ENCODE results near the gene B4GALNT4.
A peak's percentile ranks its signal among the peaks of the same experiment; 100 is the strongest.
"Not testable (repeated sequence)": the region's sequence is repeated elsewhere in the genome, so short reads cannot be mapped to it uniquely, and the experiment has no call there.

B4GALNT4 gene

DNA sequence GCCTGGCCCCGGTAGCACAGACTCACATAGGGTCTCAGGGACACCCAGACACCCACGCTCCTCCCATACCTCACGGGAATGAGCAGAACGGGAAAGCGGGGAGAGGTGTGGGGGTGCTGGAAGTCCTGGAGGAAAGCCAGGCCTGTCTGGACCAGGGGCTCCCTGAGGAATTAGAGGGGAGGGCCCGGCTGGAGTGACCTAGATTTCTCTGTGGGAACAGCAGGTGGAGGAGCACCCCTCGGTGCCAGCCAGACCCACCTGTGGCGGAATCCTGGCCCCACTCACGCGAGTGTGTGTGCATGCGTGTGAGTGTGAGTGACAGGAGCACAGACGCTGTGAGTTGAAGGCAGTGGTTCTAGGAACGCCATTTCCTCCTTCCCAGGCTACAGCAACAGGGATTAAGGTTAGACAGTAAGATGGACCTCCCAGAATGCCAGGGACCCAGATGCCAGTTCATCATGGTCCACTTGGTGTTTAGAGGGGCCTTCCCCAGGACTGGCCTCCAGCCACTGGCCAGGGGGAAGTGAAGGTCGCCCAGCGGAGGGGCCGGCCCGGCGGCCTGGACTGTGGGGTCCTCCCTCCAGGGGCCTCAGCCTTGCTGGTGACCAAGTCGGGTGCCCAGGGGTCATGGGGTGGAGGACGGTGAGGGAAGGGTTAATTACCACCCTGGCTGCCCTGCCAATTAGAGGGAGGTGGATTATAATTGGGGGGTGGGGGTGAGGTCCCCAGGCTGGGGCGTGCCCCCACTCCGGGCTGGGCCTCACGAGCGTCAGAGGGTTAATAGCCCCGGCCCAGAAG is 25.8 kb downstream of the B4GALNT4 start:
- DNase-seq: no peak

DNA sequence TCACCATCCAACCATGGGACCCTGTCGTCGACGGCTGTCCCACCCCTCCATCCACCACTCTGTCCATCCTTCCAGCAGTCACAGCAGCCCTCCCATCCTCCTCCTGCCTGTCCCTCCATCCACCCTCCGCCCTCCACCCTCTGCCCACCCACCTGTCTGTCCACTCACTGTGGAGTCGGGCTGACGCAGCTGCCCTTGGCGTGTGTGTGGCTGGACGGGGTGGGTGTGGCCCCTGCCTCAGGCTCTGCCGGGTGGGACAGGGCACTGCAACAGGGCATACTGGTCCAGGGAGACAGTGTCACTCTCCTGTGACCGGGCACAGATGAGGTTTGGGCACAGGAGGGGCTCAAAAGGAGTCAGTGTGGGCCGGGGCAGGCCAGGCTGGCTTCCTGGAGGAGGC is 26.6 kb downstream of the B4GALNT4 start:
- no peak for DNase-seq

DNA sequence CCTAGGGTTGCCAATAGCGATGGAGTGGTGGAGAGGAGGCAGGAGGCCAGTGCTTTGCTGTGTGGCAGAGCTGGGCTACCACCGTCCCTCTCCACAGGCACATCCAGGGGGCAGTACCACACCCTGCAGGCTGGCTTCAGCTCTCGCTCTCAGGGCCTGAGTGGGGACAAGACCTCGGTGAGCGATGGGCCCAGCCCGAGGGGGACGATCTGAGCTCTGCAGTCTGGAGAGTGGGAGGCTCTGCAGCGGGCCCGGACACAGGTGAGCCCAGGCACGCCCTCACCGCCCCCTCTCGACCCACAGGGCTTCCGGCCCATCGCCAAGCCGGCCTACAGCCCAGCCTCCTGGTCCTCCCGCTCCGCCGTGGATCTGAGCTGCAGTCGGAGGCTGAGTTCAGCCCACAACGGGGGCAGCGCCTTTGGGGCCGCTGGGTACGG is 27.2 kb downstream of the B4GALNT4 start:
- no peak for DNase-seq

DNA sequence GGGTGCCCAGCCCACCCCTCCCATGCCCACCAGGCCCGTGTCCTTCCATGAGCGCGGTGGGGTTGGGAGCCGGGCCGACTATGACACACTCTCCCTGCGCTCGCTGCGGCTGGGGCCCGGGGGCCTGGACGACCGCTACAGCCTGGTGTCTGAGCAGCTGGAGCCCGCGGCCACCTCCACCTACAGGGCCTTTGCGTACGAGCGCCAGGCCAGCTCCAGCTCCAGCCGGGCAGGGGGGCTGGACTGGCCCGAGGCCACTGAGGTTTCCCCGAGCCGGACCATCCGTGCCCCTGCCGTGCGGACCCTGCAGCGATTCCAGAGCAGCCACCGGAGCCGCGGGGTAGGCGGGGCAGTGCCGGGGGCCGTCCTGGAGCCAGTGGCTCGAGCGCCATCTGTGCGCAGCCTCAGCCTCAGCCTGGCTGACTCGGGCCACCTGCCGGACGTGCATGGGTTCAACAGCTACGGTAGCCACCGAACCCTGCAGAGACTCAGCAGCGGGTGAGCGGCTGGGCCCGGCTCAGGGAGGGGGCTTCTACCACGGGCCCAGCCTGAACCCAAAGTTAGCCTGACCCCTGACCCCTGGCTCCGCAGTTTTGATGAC is 27.7 kb downstream of the B4GALNT4 start:
- DNase-seq: no peak

DNA sequence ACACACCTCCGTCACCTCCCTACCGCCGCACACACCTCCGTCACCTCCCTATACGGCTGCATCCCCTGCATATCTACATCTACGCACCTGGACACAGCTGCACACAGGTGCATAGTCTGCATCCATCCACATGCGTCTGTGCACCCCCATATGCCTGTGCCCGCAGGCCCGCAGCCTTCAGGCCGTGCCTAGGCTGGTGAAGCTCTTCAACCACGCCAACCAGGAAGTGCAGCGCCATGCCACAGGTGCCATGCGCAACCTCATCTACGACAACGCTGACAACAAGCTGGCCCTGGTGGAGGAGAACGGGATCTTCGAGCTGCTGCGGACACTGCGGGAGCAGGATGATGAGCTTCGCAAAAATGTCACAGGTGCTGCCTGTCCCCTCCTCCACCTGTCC is 29.5 kb downstream of the B4GALNT4 start:
- DNase-seq: no peak

DNA sequence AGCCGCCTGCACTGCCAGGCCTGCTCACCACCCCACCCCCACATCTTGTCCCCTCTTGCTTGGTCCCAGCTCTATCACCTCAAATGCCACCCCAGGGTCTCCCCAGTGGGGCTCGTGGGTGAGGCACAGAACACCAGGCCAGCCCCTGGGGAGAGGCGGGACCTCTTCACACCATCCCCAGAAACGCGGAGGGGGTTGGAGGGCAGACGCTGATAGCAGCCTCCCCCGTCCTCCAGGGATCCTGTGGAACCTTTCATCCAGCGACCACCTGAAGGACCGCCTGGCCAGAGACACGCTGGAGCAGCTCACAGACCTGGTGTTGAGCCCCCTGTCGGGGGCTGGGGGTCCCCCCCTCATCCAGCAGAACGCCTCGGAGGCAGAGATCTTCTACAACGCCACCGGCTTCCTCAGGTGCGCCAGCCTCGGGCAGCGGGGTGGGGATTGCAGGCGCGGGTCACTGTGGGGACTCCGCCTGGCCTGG is 30.5 kb downstream of the B4GALNT4 start:
- DNase-seq: no peak

DNA sequence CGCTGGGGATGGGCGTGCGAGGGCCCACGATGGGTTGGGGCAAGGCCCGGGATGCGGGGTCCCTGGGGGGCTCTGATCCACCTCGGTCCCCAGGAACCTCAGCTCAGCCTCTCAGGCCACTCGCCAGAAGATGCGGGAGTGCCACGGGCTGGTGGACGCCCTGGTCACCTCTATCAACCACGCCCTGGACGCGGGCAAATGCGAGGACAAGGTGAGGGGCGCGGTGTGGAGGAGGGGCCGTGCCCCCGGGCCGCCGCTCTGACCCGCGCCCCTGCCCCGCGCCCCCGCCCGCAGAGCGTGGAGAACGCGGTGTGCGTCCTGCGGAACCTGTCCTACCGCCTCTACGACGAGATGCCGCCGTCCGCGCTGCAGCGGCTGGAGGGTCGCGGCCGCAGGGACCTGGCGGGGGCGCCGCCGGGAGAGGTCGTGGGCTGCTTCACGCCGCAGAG is 31.0 kb downstream of the B4GALNT4 start:
- no peak for DNase-seq

DNA sequence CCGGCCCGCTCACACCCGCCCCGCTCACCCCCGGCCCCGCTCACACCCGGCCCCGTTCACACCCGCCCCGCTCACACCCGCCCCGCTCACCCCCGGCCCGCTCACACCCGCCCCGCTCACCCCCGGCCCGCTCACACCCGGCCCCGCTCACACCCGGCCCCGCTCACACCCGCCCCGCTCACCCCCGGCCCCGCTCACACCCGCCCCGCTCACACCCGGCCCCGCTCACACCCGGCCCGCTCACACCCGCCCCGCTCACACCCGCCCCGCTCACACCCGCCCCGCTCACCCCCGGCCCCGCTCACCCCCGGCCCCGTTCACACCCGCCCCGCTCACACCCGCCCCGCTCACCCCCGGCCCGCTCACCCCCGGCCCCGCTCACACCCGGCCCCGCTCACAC is 31.9 kb downstream of the B4GALNT4 start:
- not testable (repeated sequence) for DNase-seq

DNA sequence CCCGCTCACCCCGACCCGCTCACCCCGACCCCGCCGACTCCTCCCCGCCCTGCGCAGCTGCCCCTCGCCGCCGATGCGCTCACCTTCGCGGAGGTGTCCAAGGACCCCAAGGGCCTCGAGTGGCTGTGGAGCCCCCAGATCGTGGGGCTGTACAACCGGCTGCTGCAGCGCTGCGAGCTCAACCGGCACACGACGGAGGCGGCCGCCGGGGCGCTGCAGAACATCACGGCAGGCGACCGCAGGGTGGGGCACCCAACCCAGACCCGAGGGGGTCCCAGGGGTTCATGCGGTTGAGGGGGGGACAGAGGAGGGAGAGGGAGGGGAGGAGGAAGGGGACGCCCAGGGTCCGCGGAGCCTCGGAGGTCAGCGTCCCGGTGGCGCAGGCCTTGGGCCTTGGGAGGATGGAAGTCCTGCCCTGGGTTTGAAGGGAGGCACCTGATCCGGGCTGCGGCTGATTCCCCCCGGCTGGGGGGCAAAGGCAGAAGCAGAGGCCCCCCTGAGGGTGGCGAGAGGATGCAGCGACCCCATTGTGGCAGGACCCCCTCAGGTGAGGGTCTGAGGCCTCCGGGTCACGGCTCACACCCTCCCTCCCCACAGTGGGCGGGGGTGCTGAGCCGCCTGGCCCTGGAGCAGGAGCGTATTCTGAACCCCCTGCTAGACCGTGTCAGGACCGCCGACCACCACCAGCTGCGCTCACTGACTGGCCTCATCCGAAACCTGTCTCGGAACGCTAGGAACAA is 33.9 kb downstream of the B4GALNT4 start:
- no peak for DNase-seq

DNA sequence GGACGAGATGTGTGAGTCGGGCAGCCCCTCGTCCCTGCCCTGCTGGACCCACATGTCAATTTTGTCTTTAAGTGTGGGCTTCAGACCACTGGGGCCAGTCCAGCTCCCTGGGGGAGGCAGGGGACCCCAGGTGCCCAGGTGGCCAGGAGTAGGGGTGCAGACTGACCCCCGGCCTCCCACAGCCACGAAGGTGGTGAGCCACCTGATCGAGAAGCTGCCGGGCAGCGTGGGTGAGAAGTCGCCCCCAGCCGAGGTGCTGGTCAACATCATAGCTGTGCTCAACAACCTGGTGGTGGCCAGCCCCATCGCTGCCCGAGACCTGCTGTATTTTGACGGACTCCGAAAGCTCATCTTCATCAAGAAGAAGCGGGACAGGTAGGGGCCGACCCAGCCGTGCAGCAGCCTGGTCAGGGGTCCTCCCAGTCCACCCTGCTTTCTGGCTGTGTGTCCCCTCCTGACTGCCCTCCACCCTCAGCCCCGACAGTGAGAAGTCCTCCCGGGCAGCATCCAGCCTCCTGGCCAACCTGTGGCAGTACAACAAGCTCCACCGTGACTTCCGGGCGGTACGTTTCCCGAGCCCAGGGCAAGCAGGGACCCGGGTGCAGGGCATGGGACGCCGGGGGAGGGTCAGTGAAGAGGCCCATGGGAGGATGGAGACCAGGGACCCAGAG is 34.6 kb downstream of the B4GALNT4 start:
- no peak for DNase-seq

DNA sequence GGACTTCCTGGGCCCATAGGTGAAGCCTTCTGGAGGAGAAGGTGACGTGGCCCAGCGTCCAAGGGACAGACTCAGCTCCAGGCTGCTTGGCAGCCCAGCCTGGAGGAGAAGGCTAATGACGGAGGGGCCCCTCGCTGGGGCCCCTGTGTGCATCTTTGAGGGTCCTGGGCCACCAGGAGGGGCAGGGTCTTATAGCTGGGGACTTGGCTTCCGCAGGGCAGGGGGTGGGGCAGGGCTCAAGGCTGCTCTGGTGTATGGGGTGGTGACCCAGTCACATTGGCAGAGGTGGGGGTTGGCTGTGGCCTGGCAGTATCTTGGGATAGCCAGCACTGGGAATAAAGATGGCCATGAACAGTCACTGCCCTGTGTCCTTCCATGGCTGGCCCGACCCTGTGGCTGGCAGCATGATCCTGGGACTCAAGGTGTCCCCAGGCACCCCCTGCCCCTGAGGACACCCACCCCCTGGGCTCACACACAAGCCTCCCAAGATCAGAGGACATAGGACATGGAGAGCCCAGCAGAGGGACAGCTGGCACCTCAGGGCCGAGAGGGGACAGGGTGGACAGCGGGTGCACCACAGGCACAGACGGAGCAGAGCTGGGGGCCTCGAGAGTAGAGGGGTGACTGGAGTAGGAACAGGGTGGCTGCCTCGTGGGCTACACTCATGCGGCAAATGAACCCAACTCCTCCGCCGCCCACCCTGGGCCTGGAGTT is 35.4 kb downstream of the B4GALNT4 start:
- DNase-seq: no peak

DNA sequence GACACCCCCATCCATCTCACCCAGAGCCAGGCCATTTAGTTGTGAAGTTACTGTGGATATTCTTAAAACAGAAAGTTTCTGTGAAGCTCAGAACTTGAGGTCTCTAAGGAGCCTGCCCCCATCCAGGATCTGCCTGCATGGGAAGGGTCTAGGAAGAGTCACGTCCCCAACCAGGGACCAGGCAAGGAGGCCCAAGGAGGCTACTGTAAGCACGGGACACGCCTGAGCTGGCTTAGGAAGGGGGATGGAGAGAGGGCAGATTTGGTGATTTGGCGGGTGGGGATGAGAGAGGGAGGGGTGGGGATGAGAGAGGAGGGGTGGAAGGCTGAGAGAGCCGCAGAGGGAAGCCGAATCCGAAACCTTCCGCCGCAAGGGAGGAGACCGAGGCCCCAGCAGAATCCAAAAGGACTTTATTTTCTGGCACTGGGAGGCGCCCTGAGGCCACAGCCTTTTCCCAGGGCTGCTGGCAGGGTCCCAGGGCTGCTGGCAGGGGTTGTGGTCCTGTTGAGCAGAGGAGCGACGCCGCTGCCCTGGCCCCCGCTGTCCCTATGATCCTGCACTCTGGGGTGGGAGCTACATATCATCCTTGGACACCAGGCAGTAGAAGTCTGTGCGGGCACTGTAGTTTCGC is 36.1 kb downstream of the B4GALNT4 start:
- DNase-seq: no peak

DNA sequence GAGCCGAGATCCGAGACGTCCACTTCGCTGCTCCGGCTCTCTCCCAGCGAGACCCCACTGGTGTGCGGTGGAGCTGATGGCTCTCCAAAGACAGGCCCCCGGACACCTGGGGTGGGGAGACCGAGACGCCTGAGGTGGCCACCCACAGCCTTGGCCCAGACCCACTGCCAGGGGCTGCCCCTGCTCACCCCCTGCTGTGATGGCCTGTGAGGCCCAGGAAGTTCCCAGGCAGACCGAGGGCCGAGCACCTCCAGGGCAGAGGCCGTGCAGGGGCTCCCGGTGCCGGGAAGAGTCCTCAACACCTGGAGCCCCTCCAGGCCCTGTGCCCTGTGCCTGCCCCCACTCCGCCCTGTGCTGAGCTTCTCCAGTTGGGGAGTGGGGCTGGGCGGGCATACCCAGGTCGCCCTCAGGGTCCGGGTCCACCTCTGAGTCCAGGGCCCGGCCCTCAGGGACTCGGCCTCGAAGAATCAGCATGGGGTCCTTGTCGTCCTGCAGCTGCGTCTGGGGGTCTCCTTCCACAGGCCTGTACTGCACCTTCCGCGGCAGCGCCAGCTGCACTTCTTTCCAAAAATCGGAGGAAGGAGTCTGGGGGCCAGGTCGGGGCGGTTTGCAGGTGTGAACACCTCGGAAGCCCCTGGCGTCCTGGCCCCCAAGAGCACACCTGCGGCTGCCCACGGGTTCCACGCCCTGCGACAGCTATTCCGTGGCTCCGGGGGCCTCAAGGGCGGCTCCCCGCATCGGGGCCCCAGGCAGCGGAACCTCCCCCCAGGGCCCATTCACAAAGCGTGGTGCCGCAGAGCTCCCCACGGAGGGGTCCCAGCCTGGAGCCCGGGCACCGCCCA is 36.9 kb downstream of the B4GALNT4 start:
- no peak for DNase-seq

DNA sequence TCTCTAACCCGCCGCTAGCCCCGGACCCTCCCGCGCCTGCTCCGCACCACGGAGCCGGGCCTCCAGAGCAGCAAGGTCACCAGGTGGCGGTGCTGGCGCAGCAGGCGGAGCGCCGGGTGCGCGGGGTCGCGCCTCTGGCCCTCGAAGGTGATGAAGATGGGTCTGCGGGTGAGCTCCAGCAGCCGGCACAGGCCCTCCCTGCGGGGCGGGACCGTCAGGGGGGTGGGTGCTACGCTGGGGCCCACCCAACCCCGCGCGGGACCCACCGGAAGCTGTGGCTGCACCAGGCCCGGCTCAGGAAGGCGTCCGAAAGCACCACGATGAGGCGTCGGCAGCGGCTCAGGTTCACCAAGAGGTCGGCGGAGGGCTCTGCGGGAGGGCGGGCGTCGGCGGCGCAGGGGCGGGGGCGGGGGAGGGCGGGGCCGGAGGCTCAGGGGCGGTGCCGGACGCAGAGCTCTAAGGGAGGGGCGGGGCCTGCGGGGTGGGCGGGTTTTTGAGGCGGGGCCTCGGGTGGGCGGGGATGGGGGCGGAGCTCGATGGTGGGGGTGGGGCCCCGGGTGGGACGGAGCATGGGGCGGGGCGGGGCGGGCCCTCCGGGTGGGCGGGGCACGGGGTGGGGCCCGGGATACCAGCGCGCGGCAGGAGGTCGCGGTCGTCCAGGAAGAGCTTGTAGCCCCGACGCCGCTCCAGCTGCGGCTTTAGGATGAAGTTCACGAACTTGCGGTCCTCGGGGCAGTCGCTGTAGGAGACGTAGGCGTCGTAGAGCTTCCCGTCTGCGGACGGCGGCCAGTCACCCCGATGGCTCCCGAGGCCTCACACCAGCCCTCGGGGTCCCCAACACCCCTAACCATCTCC is 37.7 kb downstream of the B4GALNT4 start:
- DNase-seq: peak; percentile 90

DNA sequence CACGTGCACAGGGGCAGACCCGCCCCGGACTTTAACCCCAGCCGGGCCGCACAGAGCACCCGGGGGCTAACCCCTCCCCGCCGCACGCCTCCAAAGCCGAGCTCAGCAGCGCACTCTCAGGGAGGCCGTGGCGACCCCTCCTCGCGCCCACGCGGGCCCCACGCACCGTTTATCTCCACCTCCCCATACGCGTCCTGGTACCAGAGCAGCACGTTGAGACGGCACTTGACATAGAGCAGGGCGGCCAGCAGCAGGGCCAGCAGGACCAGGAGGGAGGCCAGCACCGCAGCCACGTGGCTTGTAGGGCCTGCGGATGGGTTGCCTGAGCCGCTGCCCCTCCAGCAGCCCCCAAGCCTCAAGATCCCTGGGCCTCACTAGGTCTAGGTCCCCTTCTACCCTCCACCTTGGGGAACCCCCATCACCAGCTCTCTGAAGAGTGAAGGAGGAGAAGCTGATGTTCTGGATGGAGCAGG is 38.4 kb downstream of the B4GALNT4 start:
- no peak for DNase-seq

DNA sequence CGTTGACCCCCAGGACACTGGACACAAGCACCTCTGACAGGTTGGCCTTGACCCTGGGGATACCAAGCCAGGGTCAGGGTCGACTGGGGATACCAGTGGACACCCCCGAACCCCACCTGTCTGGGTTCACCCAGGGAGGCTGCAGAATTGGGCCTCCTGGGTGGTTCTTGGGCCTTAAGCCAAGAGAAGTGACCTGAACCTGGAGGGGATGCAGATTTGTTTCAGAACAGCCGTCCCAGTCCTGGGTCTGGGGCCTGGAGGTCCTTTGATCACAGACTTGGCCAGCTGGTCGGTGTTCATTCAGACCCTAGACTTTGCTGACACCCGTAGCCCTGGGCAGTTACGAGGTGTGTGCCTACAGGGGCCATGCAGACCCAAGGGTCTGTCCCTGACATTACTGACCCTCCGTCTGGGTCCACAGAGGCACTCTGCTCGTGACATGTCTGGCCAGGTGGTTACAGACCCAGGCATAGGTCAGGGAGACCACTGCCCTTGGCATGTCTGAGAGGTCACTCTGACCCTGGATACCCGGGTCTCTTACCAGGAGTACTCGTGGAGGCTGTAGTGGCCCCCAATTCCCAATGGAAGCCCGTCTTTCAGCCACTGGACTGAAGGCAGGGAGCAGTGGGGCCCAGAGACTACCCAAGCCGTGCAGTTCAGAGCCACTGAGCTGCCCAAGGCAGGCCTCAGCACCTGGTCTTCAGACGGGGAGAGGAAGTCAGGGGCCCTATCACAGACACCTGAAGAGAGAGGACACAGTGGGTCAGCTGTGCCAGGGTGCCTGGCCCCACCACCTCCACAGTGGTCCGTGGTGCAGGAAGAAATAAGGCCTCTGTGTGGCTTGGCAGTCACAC is 39.1 kb downstream of the B4GALNT4 start:
- no peak for DNase-seq

DNA sequence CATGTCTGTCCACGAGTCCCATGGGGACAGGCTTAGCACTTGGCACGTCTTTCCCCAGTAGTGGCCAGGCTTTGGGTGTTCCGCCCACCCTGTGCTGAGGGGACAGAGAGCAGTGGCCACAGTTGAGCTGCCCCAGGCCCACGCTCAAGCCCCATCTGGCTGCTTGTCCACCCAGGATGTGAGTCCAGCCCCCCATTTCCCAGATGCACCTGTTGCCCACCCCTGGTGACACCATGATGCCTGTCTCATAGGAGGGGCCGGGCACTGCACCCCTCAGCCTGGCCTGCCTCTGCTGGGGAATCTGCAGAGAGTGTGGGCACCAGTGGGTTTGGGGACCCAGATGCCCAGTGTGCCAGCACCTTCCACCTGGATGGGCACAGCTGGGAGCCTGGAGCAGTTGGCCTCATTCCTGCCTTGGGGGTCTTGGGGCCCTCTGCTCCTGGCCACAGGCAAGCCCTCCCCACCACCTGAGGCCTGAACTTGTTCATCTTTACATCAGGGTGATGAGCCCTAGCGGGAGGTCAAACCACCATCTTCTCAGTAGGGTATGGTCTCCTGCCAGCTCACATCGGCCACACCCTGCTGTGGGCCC is 39.8 kb downstream of the B4GALNT4 start:
- DNase-seq: no peak

All from stimulated activated CD4-positive, alpha-beta T cell treated with anti-CD3 and anti-CD28 coated beads, Interleukin-1b, Interleukin-23, amount 100 ng/mL, for 48 hours (primary cell).